HCT116 (cell line): Measurements from ENCODE around the gene DCUN1D5. TPM values are rescaled to one million over a fixed set of nuclear protein-coding genes. Genes with fewer than 3 reads are reported as not detected.

Experiments used
- ATAC-seq: fragments of 200-7000 bp; cut with Tn5 transposase; 2 replicates; pipeline ENCODE4 v1.9.1; 2020; ENCODE audit warnings: mild to moderate bottlenecking, moderate library complexity
- BruUV-seq: library from RNA; stranded (reverse); fragments of 400-500 nt; replicated peaks from 2 replicates; lab custom pipeline; 2021; lab: Mats Ljungman, UMichigan
- CTCF ChIA-PET: fragments of 300-600 bp; sonication (Branson Sonifier 250); formaldehyde crosslinking; loops from one replicate; lab custom pipeline; 2021; ENCODE audit warnings: antibody characterized with exemption; lab: Charles Lee
- POLR2A ChIA-PET: fragments of 300-600, 350-600 bp; sonication (Branson Sonifier 250); formaldehyde crosslinking; loops from one replicate; lab custom pipeline; 2021; ENCODE audit warnings: antibody characterized with exemption; lab: Charles Lee
- RAD21 ChIA-PET, 2 experiments: fragments of 300-600 bp; sonication (Branson Sonifier 250); formaldehyde crosslinking; loops; one replicate each; lab custom pipeline; 2023; ENCODE audit warnings: low total read pairs in 2 of 2; ENCODE audit not compliant: uncharacterized antibody in 2 of 2, unreplicated experiment in 2 of 2, low non-redundant PET in 1 of 2; lab: Charles Lee
- DNase-seq: peaks from one replicate; pipeline ENCODE4 v3.0.0-alpha.2; 2010; ENCODE audit warnings: low read depth, low spot score
- H2AFZ ChIP-seq: fragments of 200-600 bp; shearing (Covaris generic), sonication (generic); 2 replicates; pipeline ENCODE4 v1.6.1; 2017; ENCODE audit warnings: low read depth, mixed run types, mixed read lengths, antibody characterized with exemption, low read length; ENCODE audit not compliant: poor library complexity, severe bottlenecking
- H3K27ac ChIP-seq: 2 replicates; pipeline ENCODE4 v1.5.1; 2012; ENCODE audit warnings: low read depth, low read length
- H3K27me3 ChIP-seq: fragments of 200-600 bp; sonication (generic); 2 replicates; pipeline ENCODE4 v1.6.1; 2016; ENCODE audit warnings: mixed run types, low read length, mixed read lengths; ENCODE audit not compliant: insufficient read depth
- H3K36me3 ChIP-seq, 2 experiments: fragments of 200-500 bp in 1 of 2; fragments of 200-600 bp in 1 of 2; sonication (Bioruptor generic) in 1 of 2; sonication (generic) in 1 of 2; 2 replicates each; pipeline versions ENCODE4 v1.5.1 to v1.6.1; 2014 to 2016; ENCODE audit warnings: low read length in 2 of 2, inconsistent platforms in 1 of 2, mixed read lengths in 1 of 2, mixed run types in 1 of 2; ENCODE audit not compliant: insufficient read depth in 2 of 2, control insufficient read depth in 1 of 2
- H3K4me1 ChIP-seq, 2 experiments: fragments of 200-600 bp in 1 of 2; sonication (generic) in 1 of 2; 2 replicates each; pipeline versions ENCODE4 v1.5.1 to v1.6.1; 2012 to 2017; ENCODE audit warnings: low read length in 2 of 2, inconsistent platforms in 1 of 2, mild to moderate bottlenecking in 1 of 2, mixed read lengths in 1 of 2, mixed run types in 1 of 2, moderate library complexity in 1 of 2; ENCODE audit not compliant: insufficient read depth in 2 of 2, control insufficient read depth in 1 of 2
- H3K4me2 ChIP-seq: fragments of 200-600 bp; sonication (generic); 2 replicates; pipeline ENCODE4 v1.6.1; 2017; ENCODE audit warnings: mixed run types, low read length, mixed read lengths
- H3K4me3 ChIP-seq, 2 experiments: fragments of 200-600 bp in 1 of 2; sonication (generic) in 1 of 2; replicated peaks in 1 of 2; 2 replicates each; pipeline ENCODE4 v1.5.1; 2011 to 2016; ENCODE audit warnings: low read length in 2 of 2, control low read depth in 1 of 2, low read depth in 1 of 2, mild to moderate bottlenecking in 1 of 2, mixed read lengths in 1 of 2, mixed run types in 1 of 2
- H3K79me2 ChIP-seq: fragments of 200-600 bp; sonication (generic); 2 replicates; pipeline ENCODE4 v1.6.1; 2017; ENCODE audit warnings: mild to moderate bottlenecking, mixed run types, low read length, moderate library complexity, mixed read lengths; ENCODE audit not compliant: insufficient read depth
- H3K9ac ChIP-seq: fragments of 200-600 bp; sonication (generic); 2 replicates; pipeline ENCODE4 v1.6.1; 2016; ENCODE audit warnings: low read length, mixed read lengths
- H3K9me2 ChIP-seq: fragments of 200-600 bp; sonication (generic), shearing (Covaris generic); 2 replicates; pipeline ENCODE4 v1.6.1; 2017; ENCODE audit warnings: mixed run types, mild to moderate bottlenecking, moderate library complexity; ENCODE audit not compliant: insufficient read depth
- H3K9me3 ChIP-seq, 2 experiments: fragments of 200-500 bp in 1 of 2; fragments of 200-600 bp in 1 of 2; sonication (Bioruptor generic) in 1 of 2; sonication (generic) in 1 of 2; 2 replicates each; pipeline ENCODE4 v1.6.1; 2014 to 2017; ENCODE audit warnings: low read length in 2 of 2, mixed read lengths in 2 of 2, inconsistent platforms in 1 of 2, low read depth in 1 of 2, mild to moderate bottlenecking in 1 of 2, mixed run types in 1 of 2, moderate library complexity in 1 of 2; ENCODE audit not compliant: control insufficient read depth in 1 of 2, insufficient read depth in 1 of 2
- H4K20me1 ChIP-seq: fragments of 200-600 bp; sonication (generic), shearing (Covaris generic); 2 replicates; pipeline ENCODE4 v1.6.1; 2017; ENCODE audit warnings: mixed run types, mild to moderate bottlenecking, moderate library complexity; ENCODE audit not compliant: insufficient read depth
- CEBPB ChIP-seq: IDR thresholded peaks from 2 replicates; pipeline ENCODE4 v1.6.1; 2012; ENCODE audit warnings: low read depth
- EGR1 ChIP-seq: IDR thresholded peaks from 2 replicates; pipeline ENCODE4 v1.6.1; 2012; ENCODE audit warnings: low read depth
- ELF1 ChIP-seq: IDR thresholded peaks from 2 replicates; pipeline ENCODE4 v1.6.1; 2012; ENCODE audit warnings: low read depth, borderline replicate concordance
- EZH2phosphoT487 ChIP-seq: fragments of 200-600 bp; IDR thresholded peaks from 2 replicates; pipeline ENCODE4 v1.6.1; 2018; ENCODE audit warnings: antibody characterized with exemption, borderline replicate concordance
- FOSL1 ChIP-seq: IDR thresholded peaks from 2 replicates; pipeline ENCODE4 v1.6.1; 2012; ENCODE audit warnings: low read depth
- JUND ChIP-seq: IDR thresholded peaks from 2 replicates; pipeline ENCODE4 v1.6.1; 2012
- POLR2A ChIP-seq: IDR thresholded peaks from 2 replicates; pipeline ENCODE4 v1.7.0; 2011; ENCODE audit warnings: borderline replicate concordance; ENCODE audit not compliant: insufficient read depth, insufficient read length; ENCODE audit errors: extremely low read depth
- POLR2AphosphoS5 ChIP-seq: IDR thresholded peaks from 2 replicates; pipeline ENCODE4 v1.6.1; 2011; ENCODE audit warnings: mild to moderate bottlenecking, low read depth, low read length, moderate library complexity
- SIN3A ChIP-seq: IDR thresholded peaks from 2 replicates; pipeline ENCODE4 v1.6.1; 2012; ENCODE audit warnings: low read depth
- SP1 ChIP-seq: IDR thresholded peaks from 2 replicates; pipeline ENCODE4 v1.6.1; 2012; ENCODE audit warnings: low read depth
- SRF ChIP-seq: IDR thresholded peaks from 2 replicates; pipeline ENCODE4 v1.6.1; 2012; ENCODE audit warnings: low read depth
- YY1 ChIP-seq: IDR thresholded peaks from 2 replicates; pipeline ENCODE4 v1.6.1; 2011; ENCODE audit warnings: low read length, low read depth, moderate library complexity, mild to moderate bottlenecking; ENCODE audit not compliant: insufficient replicate concordance; ENCODE audit errors: extremely low read depth
- ZNF274 ChIP-seq: fragments of 200-500 bp; sonication (Bioruptor generic); IDR thresholded peaks from 2 replicates; pipeline ENCODE4 v1.6.1; 2014; ENCODE audit warnings: mild to moderate bottlenecking, low read depth, low read length, inconsistent platforms
- intact Hi-C: fragments of 100-400 bp; cut with micrococcal nuclease; formaldehyde crosslinking; loops from 2 replicates; pipeline ENCODE4 v1.10.0; 2022
- total RNA-seq: library from RNA; stranded (reverse); gene quantifications from one replicate; pipeline ENCODE4 v1.2.1, GENCODE V29; 2021; ENCODE audit not compliant: unreplicated experiment
- TF ChIP-seq, protein P1 (sequence below): IDR thresholded peaks from 2 replicates; pipeline ENCODE4 v1.6.1; 2012; ENCODE audit warnings: low read depth
- TF ChIP-seq, protein P2 (sequence below): IDR thresholded peaks from 2 replicates; pipeline ENCODE4 v1.6.1; 2011; ENCODE audit warnings: mild to moderate bottlenecking, low read length, moderate library complexity; ENCODE audit not compliant: insufficient replicate concordance; ENCODE audit errors: extremely low read depth

Gene DCUN1D5
- total RNA-seq, 1 experiment from 2014 or later, result 60.1 TPM

DNA sequence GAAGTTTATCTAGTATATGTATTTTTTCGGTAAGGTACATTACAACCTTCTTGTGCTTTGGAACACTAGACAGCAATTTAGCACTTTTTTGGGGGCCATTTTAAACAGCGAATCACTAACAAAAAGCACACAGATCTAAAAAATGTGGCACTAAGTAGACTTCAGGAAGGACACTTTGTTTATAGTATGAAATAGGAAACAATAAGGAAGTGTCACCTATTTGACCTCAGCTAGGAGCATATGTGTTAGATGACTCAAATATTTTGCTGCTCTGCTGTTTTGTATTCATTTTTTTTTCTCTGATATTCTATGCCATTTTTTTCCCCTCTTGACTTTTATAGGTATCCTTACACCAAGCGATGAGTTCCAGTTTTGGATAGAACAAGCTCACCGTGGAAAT, 22.9 kb upstream of the DCUN1D5 start:
- CTCF ChIA-PET, result no interaction called here
- Histone ChIP-seq H3K4me2 (no peak overlapping the region), H3K27ac (no peak overlapping the region), H3K27me3 (no peaks in the 10 kb centered on the region), H3K9me2 (no peaks in the 10 kb centered on the region), H2AFZ (peak overlapping the region; percentile 6), H3K9me3 (no peaks in the 10 kb centered on the region), H4K20me1 (no peaks in the 10 kb centered on the region), H3K79me2 (no peaks in the 10 kb centered on the region), H3K4me1 (no peaks in the 10 kb centered on the region), H3K4me3 (no peak overlapping the region), H3K36me3 (no peaks in the 10 kb centered on the region), H3K9ac (no peak overlapping the region)
- no peak for ATAC-seq
- DNase-seq, result no peak
- no TSS peak for BruUV-seq
- intact Hi-C loops, result no loop called here
- RAD21 ChIA-PET, result no interaction called here
- TF ChIP-seq YY1 (no peak), POLR2AphosphoS5 (no peak), JUND (no peak), SIN3A (no peak), SP1 (no peak), EZH2phosphoT487 (no peak), FOSL1 (no peak), EGR1 (no peak), ELF1 (no peak), CEBPB (no peak), SRF (no peak), ZNF274 (no peak), POLR2A (no peak)
- TF ChIP-seq, protein P1, sequence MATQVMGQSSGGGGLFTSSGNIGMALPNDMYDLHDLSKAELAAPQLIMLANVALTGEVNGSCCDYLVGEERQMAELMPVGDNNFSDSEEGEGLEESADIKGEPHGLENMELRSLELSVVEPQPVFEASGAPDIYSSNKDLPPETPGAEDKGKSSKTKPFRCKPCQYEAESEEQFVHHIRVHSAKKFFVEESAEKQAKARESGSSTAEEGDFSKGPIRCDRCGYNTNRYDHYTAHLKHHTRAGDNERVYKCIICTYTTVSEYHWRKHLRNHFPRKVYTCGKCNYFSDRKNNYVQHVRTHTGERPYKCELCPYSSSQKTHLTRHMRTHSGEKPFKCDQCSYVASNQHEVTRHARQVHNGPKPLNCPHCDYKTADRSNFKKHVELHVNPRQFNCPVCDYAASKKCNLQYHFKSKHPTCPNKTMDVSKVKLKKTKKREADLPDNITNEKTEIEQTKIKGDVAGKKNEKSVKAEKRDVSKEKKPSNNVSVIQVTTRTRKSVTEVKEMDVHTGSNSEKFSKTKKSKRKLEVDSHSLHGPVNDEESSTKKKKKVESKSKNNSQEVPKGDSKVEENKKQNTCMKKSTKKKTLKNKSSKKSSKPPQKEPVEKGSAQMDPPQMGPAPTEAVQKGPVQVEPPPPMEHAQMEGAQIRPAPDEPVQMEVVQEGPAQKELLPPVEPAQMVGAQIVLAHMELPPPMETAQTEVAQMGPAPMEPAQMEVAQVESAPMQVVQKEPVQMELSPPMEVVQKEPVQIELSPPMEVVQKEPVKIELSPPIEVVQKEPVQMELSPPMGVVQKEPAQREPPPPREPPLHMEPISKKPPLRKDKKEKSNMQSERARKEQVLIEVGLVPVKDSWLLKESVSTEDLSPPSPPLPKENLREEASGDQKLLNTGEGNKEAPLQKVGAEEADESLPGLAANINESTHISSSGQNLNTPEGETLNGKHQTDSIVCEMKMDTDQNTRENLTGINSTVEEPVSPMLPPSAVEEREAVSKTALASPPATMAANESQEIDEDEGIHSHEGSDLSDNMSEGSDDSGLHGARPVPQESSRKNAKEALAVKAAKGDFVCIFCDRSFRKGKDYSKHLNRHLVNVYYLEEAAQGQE, result no peak
- TF ChIP-seq, protein P2, sequence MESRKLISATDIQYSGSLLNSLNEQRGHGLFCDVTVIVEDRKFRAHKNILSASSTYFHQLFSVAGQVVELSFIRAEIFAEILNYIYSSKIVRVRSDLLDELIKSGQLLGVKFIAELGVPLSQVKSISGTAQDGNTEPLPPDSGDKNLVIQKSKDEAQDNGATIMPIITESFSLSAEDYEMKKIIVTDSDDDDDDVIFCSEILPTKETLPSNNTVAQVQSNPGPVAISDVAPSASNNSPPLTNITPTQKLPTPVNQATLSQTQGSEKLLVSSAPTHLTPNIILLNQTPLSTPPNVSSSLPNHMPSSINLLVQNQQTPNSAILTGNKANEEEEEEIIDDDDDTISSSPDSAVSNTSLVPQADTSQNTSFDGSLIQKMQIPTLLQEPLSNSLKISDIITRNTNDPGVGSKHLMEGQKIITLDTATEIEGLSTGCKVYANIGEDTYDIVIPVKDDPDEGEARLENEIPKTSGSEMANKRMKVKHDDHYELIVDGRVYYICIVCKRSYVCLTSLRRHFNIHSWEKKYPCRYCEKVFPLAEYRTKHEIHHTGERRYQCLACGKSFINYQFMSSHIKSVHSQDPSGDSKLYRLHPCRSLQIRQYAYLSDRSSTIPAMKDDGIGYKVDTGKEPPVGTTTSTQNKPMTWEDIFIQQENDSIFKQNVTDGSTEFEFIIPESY, result no peak
- POLR2A ChIA-PET, result no interaction called here
